HEK293 (cell line): ENCODE results near the gene SIK2.

Source experiments
- CTCF ChIA-PET: fragments of 350-600 bp; formaldehyde crosslinking; extraction: SDS; loops from one replicate; lab custom pipeline; 2021; ENCODE audit warnings: antibody characterized with exemption; lab: Yijun Ruan, JAX
- POLR2A ChIA-PET: fragments of 300-600 bp; formaldehyde crosslinking; extraction: SDS; loops from one replicate; lab custom pipeline; 2020; ENCODE audit warnings: antibody characterized with exemption, inconsistent platforms; lab: Yijun Ruan, JAX
- H3K27ac ChIP-seq: fragments of 200-500 bp; sonication (Bioruptor generic); 2 replicates; pipeline ENCODE4 v1.5.1; 2014; ENCODE audit warnings: low read depth, low read length, control low read depth, inconsistent platforms; ENCODE audit errors: extremely low read depth
- H3K36me3 ChIP-seq, 2 experiments: fragments of 200-500 bp in 1 of 2; sonication (Bioruptor generic) in 1 of 2; 1 replicate in 1 of 2; 2 replicates in 1 of 2; pipeline ENCODE4 v1.5.1; 2014 to 2017; ENCODE audit warnings: inconsistent platforms in 2 of 2, low read length in 2 of 2; ENCODE audit not compliant: control insufficient read depth in 2 of 2, insufficient read depth in 1 of 2
- H3K4me1 ChIP-seq: fragments of 200-500 bp; sonication (Bioruptor generic); 2 replicates; pipeline ENCODE4 v1.5.1; 2014; ENCODE audit warnings: mild to moderate bottlenecking, low read length, inconsistent platforms; ENCODE audit not compliant: control insufficient read depth, insufficient read depth
- H3K4me3 ChIP-seq: 2 replicates; pipeline ENCODE4 v1.5.1; 2011; ENCODE audit warnings: low read depth, mild to moderate bottlenecking, control low read depth, low read length, moderate library complexity
- H3K9me3 ChIP-seq: fragments of 200-500 bp; sonication (Bioruptor generic); 2 replicates; pipeline ENCODE4 v1.5.1; 2014; ENCODE audit warnings: low read depth, low read length, inconsistent platforms; ENCODE audit not compliant: control insufficient read depth, insufficient read depth
- HOXA7 ChIP-seq: sonication (generic); formaldehyde crosslinking; IDR thresholded peaks from 2 replicates; pipeline ENCODE4 v1.8.1; 2022; ENCODE audit warnings: missing genetic modification reagents, borderline replicate concordance
- HOXD13 ChIP-seq: sonication (generic); formaldehyde crosslinking; IDR thresholded peaks from 2 replicates; pipeline ENCODE4 v1.8.0; 2022; ENCODE audit warnings: missing genetic modification reagents, borderline replicate concordance
- KLF7 ChIP-seq: fragments of 450-650 bp; formaldehyde crosslinking; IDR thresholded peaks from 2 replicates; pipeline ENCODE4 v1.5.1; 2016; ENCODE audit warnings: missing biosample characterization, missing genetic modification characterization, borderline replicate concordance
- MYNN ChIP-seq: fragments of 450-650 bp; formaldehyde crosslinking; IDR thresholded peaks from 2 replicates; pipeline ENCODE4 v1.5.1; 2016; ENCODE audit warnings: missing biosample characterization, missing genetic modification characterization, borderline replicate concordance
- RBAK ChIP-seq: fragments of 450-650 bp; formaldehyde crosslinking; IDR thresholded peaks from 2 replicates; pipeline ENCODE4 v1.5.1; 2016; ENCODE audit warnings: missing biosample characterization, missing genetic modification characterization
- SCRT2 ChIP-seq: fragments of 450-650 bp; formaldehyde crosslinking; IDR thresholded peaks from 2 replicates; pipeline ENCODE4 v1.5.1; 2016; ENCODE audit warnings: missing biosample characterization, missing genetic modification characterization
- SP3 ChIP-seq: fragments of 450-650 bp; formaldehyde crosslinking; IDR thresholded peaks from 2 replicates; pipeline ENCODE4 v1.5.1; 2016; ENCODE audit warnings: missing biosample characterization, missing genetic modification characterization
- ZBTB26 ChIP-seq: fragments of 450-650 bp; formaldehyde crosslinking; optimal IDR thresholded peaks from 2 replicates; pipeline ENCODE3; 2016; ENCODE audit warnings: missing biosample characterization, mild to moderate bottlenecking, missing genetic modification characterization
- ZBTB44 ChIP-seq: fragments of 450-650 bp; IDR thresholded peaks from 2 replicates; pipeline ENCODE4 v1.5.1; 2018; ENCODE audit warnings: missing biosample characterization, mild to moderate bottlenecking, missing genetic modification characterization
- ZFP37 ChIP-seq: fragments of 450-650 bp; formaldehyde crosslinking; IDR thresholded peaks from 2 replicates; pipeline ENCODE4 v1.5.1; 2016; ENCODE audit warnings: missing biosample characterization, missing genetic modification characterization
- ZNF148 ChIP-seq: fragments of 450-650 bp; formaldehyde crosslinking; IDR thresholded peaks from 2 replicates; pipeline ENCODE4 v1.5.0; 2017; ENCODE audit warnings: missing biosample characterization, missing genetic modification characterization, borderline replicate concordance
- ZNF16 ChIP-seq: fragments of 450-650 bp; formaldehyde crosslinking; IDR thresholded peaks from 2 replicates; pipeline ENCODE4 v1.5.1; 2016; ENCODE audit warnings: low read depth, missing biosample characterization, missing genetic modification characterization
- ZNF223 ChIP-seq: fragments of 450-650 bp; formaldehyde crosslinking; IDR thresholded peaks from 2 replicates; pipeline ENCODE4 v1.5.1; 2016; ENCODE audit warnings: missing biosample characterization, missing genetic modification characterization
- ZNF274 ChIP-seq, 2 experiments: fragments of 200-500 bp in 1 of 2; fragments of 450-650 bp in 1 of 2; sonication (Bioruptor generic) in 1 of 2; formaldehyde crosslinking in 1 of 2; IDR thresholded peaks; 2 replicates each; pipeline versions ENCODE4 v1.5.1 to v1.6.1; 2014 to 2016; ENCODE audit warnings: borderline replicate concordance in 1 of 2, inconsistent platforms in 1 of 2, low read length in 1 of 2, missing biosample characterization in 1 of 2, missing genetic modification characterization in 1 of 2
- ZNF324 ChIP-seq: fragments of 450-650 bp; formaldehyde crosslinking; IDR thresholded peaks from 2 replicates; pipeline ENCODE4 v1.5.1; 2016; ENCODE audit warnings: missing biosample characterization, missing genetic modification characterization
- ZNF501 ChIP-seq: fragments of 450-650 bp; formaldehyde crosslinking; IDR thresholded peaks from 2 replicates; pipeline ENCODE4 v1.5.1; 2016; ENCODE audit warnings: missing biosample characterization, missing genetic modification characterization
- ZNF555 ChIP-seq: fragments of 450-650 bp; formaldehyde crosslinking; conservative IDR thresholded peaks from 2 replicates; pipeline ENCODE4 v1.5.1; 2017; ENCODE audit warnings: missing biosample characterization, mild to moderate bottlenecking, missing genetic modification characterization, inconsistent platforms
- ZNF560 ChIP-seq: fragments of 450-650 bp; formaldehyde crosslinking; IDR thresholded peaks from 2 replicates; pipeline ENCODE4 v1.5.1; 2017; ENCODE audit warnings: missing biosample characterization, missing genetic modification characterization, borderline replicate concordance
- ZNF626 ChIP-seq: fragments of 450-650 bp; sonication (Bioruptor Pico); formaldehyde crosslinking; IDR thresholded peaks from 2 replicates; pipeline ENCODE4 v1.5.1; 2018; ENCODE audit warnings: missing biosample characterization, missing genetic modification characterization, inconsistent platforms
- ZNF707 ChIP-seq: fragments of 450-650 bp; formaldehyde crosslinking; IDR thresholded peaks from 2 replicates; pipeline ENCODE4 v1.5.1; 2016; ENCODE audit warnings: missing biosample characterization, missing genetic modification characterization
- ZSCAN23 ChIP-seq: fragments of 450-650 bp; formaldehyde crosslinking; IDR thresholded peaks from 2 replicates; pipeline ENCODE4 v1.5.1; 2016; ENCODE audit warnings: missing biosample characterization, missing genetic modification characterization

SIK2 gene

GRCh38 chr11:111555255-111555654 is 47.0 kb upstream of the SIK2 start:
- H3K36me3 ChIP-seq: peaks cover 0 to 54% of the 10 kb centered on the region in 2 experiments; a peak in 1 of 3 replicates
- H3K4me1 ChIP-seq: no peaks in the 10 kb centered on the region
- CTCF ChIA-PET: interaction anchor here (0.5 to 1.6 kb wide), 2 partner anchors 11 to 222 kb away, joined by 5 read pairs; no protein-coding TSS in a partner anchor
- TF ChIP-seq ZSCAN23 (tag by site-specific recombination) (no peak), SCRT2 (tag by site-specific recombination) (no peak)
- no peak overlapping the region for H3K27ac ChIP-seq
- POLR2A ChIA-PET: interaction anchor here (0.6 kb wide), 1 partner anchor 553 kb away, joined by 3 read pairs; no protein-coding TSS in a partner anchor
- H3K4me3 ChIP-seq: no peak overlapping the region
- H3K9me3 ChIP-seq: no peaks in the 10 kb centered on the region

- Histone ChIP-seq H3K4me1 (no peaks in the 10 kb centered on the region), H3K36me3 (peaks cover 0 to 67% of the 10 kb centered on the region in 2 experiments; a peak in 1 of 3 replicates), H3K27ac (no peak overlapping the region)
- TF ChIP-seq ZNF707 (tag by site-specific recombination) (no peak), ZNF626 (no peak), RBAK (tag by site-specific recombination) (no peak), MYNN (tag by site-specific recombination) (no peak), ZNF501 (tag by site-specific recombination) (no peak), ZNF324 (tag by site-specific recombination) (no peak), ZNF223 (tag by site-specific recombination) (no peak), ZNF148 (no peak), ZNF560 (tag by site-specific recombination) (no peak)
- TF ChIP-seq, all 188 proteins: peak for 0
- Histone ChIP-seq H3K9me3 (no peaks in the 10 kb centered on the region), H3K4me3 (no peak overlapping the region)
- CTCF ChIA-PET: interaction anchor here (0.6 kb wide), 1 partner anchor 285 kb away, joined by 3 read pairs; no protein-coding TSS in a partner anchor
- POLR2A ChIA-PET: no interaction called here
Observed at GRCh38 chr11:111557425-111558111, 44.7 kb upstream of the SIK2 start.

GRCh38 chr11:111559800-111560464 is 42.3 kb upstream of the SIK2 start:
- H3K27ac ChIP-seq: no peak overlapping the region
- no peaks in the 10 kb centered on the region for H3K4me1 ChIP-seq
- ChIA-PET POLR2A (no interaction called here), CTCF (interaction anchor here (0.5 to 1.2 kb wide), 2 partner anchors 277 to 304 kb away, joined by 3 to 4 read pairs; no protein-coding TSS in a partner anchor)
- H3K4me3 ChIP-seq: no peak overlapping the region
- TF ChIP-seq ZNF555 (tag by site-specific recombination) (no peak), ZNF626 (no peak), ZBTB44 (tag by site-specific recombination) (no peak), HOXD13 (no peak), ZFP37 (tag by site-specific recombination) (no peak), MYNN (tag by site-specific recombination) (no peak), KLF7 (no peak), ZNF16 (tag by site-specific recombination) (no peak), SP3 (no peak), HOXA7 (no peak), ZNF274 (IDR thresholded peaks at IDR 0.05; ENCODE audit: low read length) (no peak), ZNF274 (tag by site-specific recombination; IDR thresholded peaks at IDR 0.05; ENCODE audit: borderline replicate concordance) (no peak), RBAK (tag by site-specific recombination) (no peak), ZBTB26 (no peak)
- H3K36me3 ChIP-seq: peaks cover 0 to 62% of the 10 kb centered on the region in 2 experiments; a peak in 1 of 3 replicates
- H3K9me3 ChIP-seq: no peaks in the 10 kb centered on the region
